ENCODE results near the gene ANKK1.

Gene ANKK1

GRCh38 chr11:113411536-113411935 is 24.0 kb downstream of the ANKK1 start:
- DNase-seq: peak; percentile 27 to 55

GRCh38 chr11:113412675-113413074 is 25.1 kb downstream of the ANKK1 start:
- DNase-seq: no peak

- DNase-seq: no peak
These were observed 27.8 kb downstream of the ANKK1 start for GRCh38 chr11:113415343-113415742.

GRCh38 chr11:113417428-113417827 is 29.8 kb downstream of the ANKK1 start:
- no peak for DNase-seq

- no peak for DNase-seq
These were observed 31.9 kb downstream of the ANKK1 start for GRCh38 chr11:113419454-113420003.

GRCh38 chr11:113420808-113421207 is 33.2 kb downstream of the ANKK1 start:
- DNase-seq: no peak

GRCh38 chr11:113426686-113427085 is 39.1 kb downstream of the ANKK1 start:
- no peak for DNase-seq

- no peak for DNase-seq
These were observed 44.2 kb downstream of the ANKK1 start for GRCh38 chr11:113431746-113432145.

GRCh38 chr11:113435190-113435968 is 47.8 kb downstream of the ANKK1 start:
- no peak for DNase-seq

GRCh38 chr11:113436672-113437252 is 49.2 kb downstream of the ANKK1 start:
- no peak for DNase-seq

- DNase-seq: no peak
These were observed 53.2 kb downstream of the ANKK1 start for GRCh38 chr11:113440816-113441215.

- no peak for DNase-seq
These were observed 57.0 kb downstream of the ANKK1 start for GRCh38 chr11:113444502-113445123.

- DNase-seq: no peak
These were observed 58.5 kb downstream of the ANKK1 start for GRCh38 chr11:113446112-113446511.

GRCh38 chr11:113446938-113447337 is 59.4 kb downstream of the ANKK1 start:
- peak; percentile 97 to 99 for DNase-seq

GRCh38 chr11:113447621-113448315 is 60.2 kb downstream of the ANKK1 start:
- DNase-seq: no peak

- no peak for DNase-seq
These were observed 60.7 kb downstream of the ANKK1 start for GRCh38 chr11:113448316-113448677.

GRCh38 chr11:113449743-113450142 is 62.2 kb downstream of the ANKK1 start:
- no peak for DNase-seq

Measured in NCI-H526 (cell line).